GM21786 (cell line): Measurements from ENCODE around the gene MLLT10.

ENCODE experiments used
- ATAC-seq: cut with Tn5 transposase; IDR thresholded peaks from one replicate; pipeline ENCODE4 v1.9.1; 2021; ENCODE audit not compliant: unreplicated experiment

The MLLT10 gene

DNA sequence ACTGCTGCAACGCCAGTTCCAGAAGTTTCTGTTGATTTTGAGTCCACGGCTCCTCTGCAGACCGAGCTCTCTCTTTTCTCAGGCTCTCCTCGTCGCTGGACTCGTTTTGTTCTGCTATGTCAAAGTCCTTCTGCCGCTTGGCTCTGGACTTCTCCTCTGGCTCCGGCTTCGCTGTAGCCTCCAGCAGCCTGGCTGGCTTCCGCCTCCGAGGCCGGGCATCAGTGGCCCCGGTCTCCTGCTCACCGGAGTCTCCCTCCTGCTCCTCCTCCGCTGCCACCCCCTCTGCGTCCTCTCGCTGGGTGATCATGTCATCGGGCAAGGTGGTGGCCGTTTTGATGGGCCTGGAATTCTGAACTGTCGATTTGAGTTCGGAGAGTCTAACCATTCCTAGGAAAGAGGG lies 225.2 kb downstream of the MLLT10 start:
- ATAC-seq: no peak

DNA sequence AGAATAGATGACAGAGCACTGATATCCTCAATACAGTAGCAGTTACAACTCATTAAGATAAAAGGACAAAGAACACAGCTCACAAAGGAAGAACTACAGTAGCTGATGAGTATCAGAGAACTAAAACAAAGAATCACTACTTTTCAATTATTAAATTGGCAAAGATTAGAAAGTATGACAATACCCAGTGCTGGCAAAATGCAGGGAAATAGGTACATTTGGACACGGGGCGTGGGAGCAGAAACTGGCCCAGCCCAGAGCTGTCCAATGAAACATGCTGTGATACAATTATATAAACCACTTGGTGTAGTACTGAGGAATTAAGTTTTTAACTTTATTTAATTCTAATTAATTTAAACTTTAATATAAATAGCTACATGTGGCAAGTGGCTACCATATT lies 226.3 kb downstream of the MLLT10 start:
- no peak for ATAC-seq

DNA sequence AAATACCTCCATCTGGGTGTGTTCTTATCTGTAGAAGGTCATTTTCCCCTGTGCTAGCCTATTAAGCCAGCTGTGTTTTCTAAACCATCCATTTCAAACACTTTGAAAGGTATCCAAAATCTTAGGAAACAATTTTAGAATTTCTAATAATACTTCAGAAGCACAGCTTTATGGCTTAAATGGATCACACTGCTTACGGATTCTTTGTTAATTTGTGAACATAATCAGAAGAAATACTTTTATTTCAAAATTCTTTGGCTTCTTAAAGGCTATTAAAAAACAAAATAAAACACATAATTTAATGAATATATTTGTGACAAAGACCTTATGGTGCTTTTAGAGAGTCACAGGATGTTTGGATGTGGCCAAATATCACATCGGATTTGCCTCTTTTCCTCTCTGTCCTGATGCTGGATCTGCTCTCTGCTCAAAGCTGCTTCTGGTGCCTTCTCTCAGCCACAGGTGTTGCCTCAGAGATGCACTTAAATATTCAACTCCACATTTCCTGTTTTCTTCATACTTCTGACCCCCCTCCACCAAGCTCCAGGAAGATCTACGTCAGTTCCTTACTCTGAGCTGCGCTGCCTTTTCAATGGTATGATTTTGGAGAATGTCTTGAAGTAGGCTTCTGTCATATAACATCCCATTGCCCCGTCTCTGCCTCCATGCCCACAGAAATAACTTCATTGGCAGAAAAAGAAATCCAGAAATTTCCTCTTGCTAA lies 230.6 kb downstream of the MLLT10 start:
- ATAC-seq: no peak

DNA sequence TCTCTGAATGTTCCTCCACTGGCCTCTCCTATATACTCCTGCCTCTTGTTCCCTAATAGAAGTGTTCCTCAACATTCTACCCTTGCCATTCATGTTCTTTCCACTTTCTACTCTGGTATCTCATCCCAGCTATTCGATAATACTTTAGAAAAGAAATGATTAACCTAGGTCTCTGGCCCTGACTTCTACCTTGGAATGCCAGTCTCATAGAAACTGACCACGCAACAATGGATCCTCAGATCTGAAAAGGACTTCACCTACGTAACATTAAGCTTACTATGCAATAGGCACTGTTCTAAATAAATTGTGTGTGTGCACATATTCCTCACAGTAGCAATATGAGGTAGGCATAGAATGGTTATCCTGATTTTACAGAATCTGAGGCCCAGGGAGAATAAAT lies 235.0 kb downstream of the MLLT10 start:
- no peak for ATAC-seq

DNA sequence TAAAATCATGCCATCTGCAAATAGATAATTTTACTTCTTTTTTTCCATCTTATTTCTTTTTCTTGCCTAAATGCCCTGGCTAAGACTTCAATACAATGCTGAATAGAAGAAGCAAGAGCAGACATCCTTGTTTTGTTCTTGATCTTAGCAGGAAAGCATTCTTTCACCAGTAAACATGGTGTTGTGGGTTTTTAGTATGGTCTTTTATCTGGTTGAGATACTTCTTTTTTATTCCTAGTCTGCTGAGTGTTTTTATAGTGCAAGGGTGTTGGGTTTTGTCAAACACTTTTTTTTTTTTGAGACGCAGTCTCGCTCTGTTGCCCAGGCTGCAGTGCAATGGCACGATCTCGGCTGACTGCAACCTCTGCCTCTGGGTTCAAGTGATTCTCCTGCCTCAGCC lies 237.2 kb downstream of the MLLT10 start:
- no peak for ATAC-seq

DNA sequence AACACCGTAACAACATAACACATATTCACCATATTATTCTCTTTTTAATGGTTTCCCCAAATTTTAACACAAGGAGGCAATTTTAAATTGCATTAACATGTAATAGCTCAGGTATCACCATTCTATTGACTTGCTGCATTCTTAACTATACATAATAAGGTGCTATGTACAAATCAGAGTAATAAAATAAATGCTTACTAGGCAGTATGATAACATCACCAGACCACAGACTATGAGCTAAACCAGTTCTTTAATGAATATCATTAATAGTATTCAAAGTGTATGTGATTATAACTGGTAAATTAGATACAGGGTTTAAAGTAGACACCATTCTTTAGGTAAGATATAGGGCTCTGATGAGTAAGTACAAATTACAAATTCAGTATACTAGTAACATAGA lies 242.9 kb downstream of the MLLT10 start:
- no peak for ATAC-seq

DNA sequence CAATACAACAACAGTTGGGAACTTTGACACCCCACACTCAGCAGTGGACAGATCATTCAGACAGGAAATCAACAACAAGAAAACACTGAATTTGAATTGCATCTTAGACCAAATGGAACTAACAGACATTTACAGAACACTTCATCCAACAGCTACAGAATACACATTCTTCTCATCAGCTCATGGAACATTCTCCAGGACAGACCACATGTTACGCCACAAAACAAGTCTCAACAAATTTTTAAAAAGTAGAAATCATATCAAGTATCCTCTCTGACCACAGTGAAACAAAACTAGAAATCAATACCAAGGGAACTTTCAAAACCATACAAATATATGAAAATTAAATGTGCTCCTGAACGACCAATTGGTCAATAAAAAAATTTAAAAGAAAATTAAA lies 257.2 kb downstream of the MLLT10 start:
- no peak for ATAC-seq
